ENCODE measurements around the gene CSAD.

DNA sequence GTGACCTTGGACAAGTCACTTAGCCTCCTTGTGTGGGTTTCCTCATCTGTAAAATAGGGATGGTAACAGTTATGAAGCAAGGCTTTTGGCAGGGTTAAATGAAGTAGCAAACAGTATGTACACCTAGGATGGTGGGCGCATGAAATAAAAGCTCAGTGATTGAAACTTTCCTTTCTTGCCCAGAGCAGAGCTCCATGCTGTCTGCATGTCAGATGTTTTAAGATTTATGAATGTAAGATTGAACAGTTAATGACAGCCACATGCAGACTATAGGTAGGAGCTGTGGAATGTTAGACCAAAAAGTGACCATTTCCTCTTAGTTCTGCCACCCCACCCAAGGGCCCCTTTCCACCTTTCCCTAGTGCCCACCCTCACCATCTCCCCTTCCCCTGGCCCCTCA lies 14.2 kb upstream of the CSAD start:
- TF ChIP-seq, protein P1, sequence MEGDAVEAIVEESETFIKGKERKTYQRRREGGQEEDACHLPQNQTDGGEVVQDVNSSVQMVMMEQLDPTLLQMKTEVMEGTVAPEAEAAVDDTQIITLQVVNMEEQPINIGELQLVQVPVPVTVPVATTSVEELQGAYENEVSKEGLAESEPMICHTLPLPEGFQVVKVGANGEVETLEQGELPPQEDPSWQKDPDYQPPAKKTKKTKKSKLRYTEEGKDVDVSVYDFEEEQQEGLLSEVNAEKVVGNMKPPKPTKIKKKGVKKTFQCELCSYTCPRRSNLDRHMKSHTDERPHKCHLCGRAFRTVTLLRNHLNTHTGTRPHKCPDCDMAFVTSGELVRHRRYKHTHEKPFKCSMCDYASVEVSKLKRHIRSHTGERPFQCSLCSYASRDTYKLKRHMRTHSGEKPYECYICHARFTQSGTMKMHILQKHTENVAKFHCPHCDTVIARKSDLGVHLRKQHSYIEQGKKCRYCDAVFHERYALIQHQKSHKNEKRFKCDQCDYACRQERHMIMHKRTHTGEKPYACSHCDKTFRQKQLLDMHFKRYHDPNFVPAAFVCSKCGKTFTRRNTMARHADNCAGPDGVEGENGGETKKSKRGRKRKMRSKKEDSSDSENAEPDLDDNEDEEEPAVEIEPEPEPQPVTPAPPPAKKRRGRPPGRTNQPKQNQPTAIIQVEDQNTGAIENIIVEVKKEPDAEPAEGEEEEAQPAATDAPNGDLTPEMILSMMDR (IDR thresholded peaks at IDR 0.05): no peak
- TF ChIP-seq POLR2A (IDR thresholded peaks at IDR 0.05): no peak
